Uterus (tissue), 2 donors: ENCODE data around the gene STRIT1.

ENCODE experiments used
- POLR2A ChIP-seq, 2 donors: fragments of 450-650 bp; IDR thresholded peaks; one replicate each; pipeline ENCODE4 v1.6.1; 2016; ENCODE audit warnings: antibody characterized with exemption in 2 of 2, mild to moderate bottlenecking in 1 of 2, moderate library complexity in 1 of 2
- TF ChIP-seq, protein P1 (sequence below), 4 experiments: fragments of 200-600 bp in 2 of 4; fragments of 450-650 bp in 2 of 4; sonication (generic) in 2 of 4; IDR thresholded peaks; one replicate each; pipeline ENCODE4 v1.5.1; 2016 to 2019; ENCODE audit warnings: antibody characterized with exemption in 4 of 4, mild to moderate bottlenecking in 2 of 4, moderate library complexity in 1 of 4

GRCh38 chr3:155242342-155242741 is 51.1 kb downstream of the STRIT1 start:
- TF ChIP-seq, protein P1, sequence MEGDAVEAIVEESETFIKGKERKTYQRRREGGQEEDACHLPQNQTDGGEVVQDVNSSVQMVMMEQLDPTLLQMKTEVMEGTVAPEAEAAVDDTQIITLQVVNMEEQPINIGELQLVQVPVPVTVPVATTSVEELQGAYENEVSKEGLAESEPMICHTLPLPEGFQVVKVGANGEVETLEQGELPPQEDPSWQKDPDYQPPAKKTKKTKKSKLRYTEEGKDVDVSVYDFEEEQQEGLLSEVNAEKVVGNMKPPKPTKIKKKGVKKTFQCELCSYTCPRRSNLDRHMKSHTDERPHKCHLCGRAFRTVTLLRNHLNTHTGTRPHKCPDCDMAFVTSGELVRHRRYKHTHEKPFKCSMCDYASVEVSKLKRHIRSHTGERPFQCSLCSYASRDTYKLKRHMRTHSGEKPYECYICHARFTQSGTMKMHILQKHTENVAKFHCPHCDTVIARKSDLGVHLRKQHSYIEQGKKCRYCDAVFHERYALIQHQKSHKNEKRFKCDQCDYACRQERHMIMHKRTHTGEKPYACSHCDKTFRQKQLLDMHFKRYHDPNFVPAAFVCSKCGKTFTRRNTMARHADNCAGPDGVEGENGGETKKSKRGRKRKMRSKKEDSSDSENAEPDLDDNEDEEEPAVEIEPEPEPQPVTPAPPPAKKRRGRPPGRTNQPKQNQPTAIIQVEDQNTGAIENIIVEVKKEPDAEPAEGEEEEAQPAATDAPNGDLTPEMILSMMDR (IDR thresholded peaks at IDR 0.05) = no peak
- no peak for TF ChIP-seq POLR2A (IDR thresholded peaks at IDR 0.05)
